HepG2 (cell line): ENCODE results near the gene LRRC45. TPM values are rescaled to one million over a fixed set of nuclear protein-coding genes. Genes with fewer than 3 reads are reported as not detected.

Experiments used
- ARNT ChIP-seq: fragments of 450-650 bp; IDR thresholded peaks from 2 replicates; pipeline ENCODE4 v1.6.1; 2017
- CAMTA2 ChIP-seq: sonication (generic); formaldehyde crosslinking; IDR thresholded peaks from 2 replicates; pipeline ENCODE4 v1.4.0; 2020; ENCODE audit warnings: mild to moderate bottlenecking, missing genetic modification reagents, borderline replicate concordance
- DNMT1 ChIP-seq: sonication (generic); formaldehyde crosslinking; IDR thresholded peaks from 2 replicates; pipeline ENCODE4 v1.5.1; 2020; ENCODE audit warnings: mild to moderate bottlenecking, missing genetic modification reagents
- ETV6 ChIP-seq: sonication (generic); formaldehyde crosslinking; conservative IDR thresholded peaks from 2 replicates; pipeline ENCODE4 v1.4.0; 2020; ENCODE audit warnings: missing genetic modification reagents
- HMG20B ChIP-seq: conservative IDR thresholded peaks from 2 replicates; pipeline ENCODE4 v1.6.1; 2016; ENCODE audit warnings: missing genetic modification reagents, missing compliant biosample characterization
- KMT2A ChIP-seq: sonication (generic); formaldehyde crosslinking; IDR thresholded peaks from 2 replicates; pipeline ENCODE4 v1.4.0; 2020; ENCODE audit warnings: missing genetic modification reagents
- MLX ChIP-seq: IDR thresholded peaks from 2 replicates; pipeline ENCODE4 v1.6.1; 2016
- MTERF4 ChIP-seq: sonication (generic); formaldehyde crosslinking; IDR thresholded peaks from 2 replicates; pipeline ENCODE4 v1.8.0; 2023; ENCODE audit warnings: mild to moderate bottlenecking, missing genetic modification reagents
- MYPOP ChIP-seq: sonication (generic); formaldehyde crosslinking; IDR thresholded peaks from 2 replicates; pipeline ENCODE4 v1.8.1; 2023; ENCODE audit warnings: mild to moderate bottlenecking, moderate library complexity, missing genetic modification reagents
- NCOR1 ChIP-seq: fragments of 200-600 bp; sonication (generic); IDR thresholded peaks from 2 replicates; pipeline ENCODE4 v1.7.0; 2017; ENCODE audit warnings: antibody characterized with exemption, low read length, borderline replicate concordance
- NFE2L1 ChIP-seq: sonication (generic); formaldehyde crosslinking; IDR thresholded peaks from 2 replicates; pipeline ENCODE4 v1.4.0; 2020; ENCODE audit warnings: missing genetic modification reagents, mild to moderate bottlenecking, borderline replicate concordance
- PITX1 ChIP-seq: sonication (generic); formaldehyde crosslinking; IDR thresholded peaks from 2 replicates; pipeline ENCODE4 v1.5.1; 2020; ENCODE audit warnings: mild to moderate bottlenecking, missing genetic modification reagents
- SMC3 ChIP-seq: IDR thresholded peaks from 2 replicates; pipeline ENCODE4 v1.6.1; 2011; ENCODE audit warnings: low read length, improper control_type of control experiment
- TBX2 ChIP-seq: sonication (generic); formaldehyde crosslinking; IDR thresholded peaks from 2 replicates; pipeline ENCODE4 v1.5.0; 2020; ENCODE audit warnings: missing genetic modification reagents, mild to moderate bottlenecking, borderline replicate concordance
- TOE1 ChIP-seq: sonication (generic); formaldehyde crosslinking; IDR thresholded peaks from 2 replicates; pipeline ENCODE4 v1.4.0; 2020; ENCODE audit warnings: mild to moderate bottlenecking, missing genetic modification reagents
- U2AF2 ChIP-seq: fragments of 200-400 bp; formaldehyde crosslinking; IDR thresholded peaks from 2 replicates; pipeline ENCODE4 v1.6.1; 2017; ENCODE audit warnings: low read depth, mild to moderate bottlenecking, low read length
- ZBTB49 ChIP-seq: sonication (generic); formaldehyde crosslinking; IDR thresholded peaks from 2 replicates; pipeline ENCODE4 v1.4.0; 2020; ENCODE audit warnings: missing genetic modification reagents, borderline replicate concordance
- ZFP41 ChIP-seq: sonication (generic); formaldehyde crosslinking; IDR thresholded peaks from 2 replicates; pipeline ENCODE4 v1.4.0; 2020; ENCODE audit warnings: mild to moderate bottlenecking, missing genetic modification reagents, borderline replicate concordance
- ZNF160 ChIP-seq: sonication (generic); formaldehyde crosslinking; IDR thresholded peaks from 2 replicates; pipeline ENCODE4 v1.8.0; 2022; ENCODE audit warnings: mild to moderate bottlenecking, inconsistent platforms, missing genetic modification reagents
- ZNF230 ChIP-seq: sonication (generic); formaldehyde crosslinking; IDR thresholded peaks from 2 replicates; pipeline ENCODE4 v1.4.0; 2020; ENCODE audit warnings: mild to moderate bottlenecking, missing genetic modification reagents
- ZNF3 ChIP-seq: IDR thresholded peaks from 2 replicates; pipeline ENCODE4 v1.7.0; 2017; ENCODE audit warnings: inconsistent platforms
- ZNF331 ChIP-seq: sonication (generic); formaldehyde crosslinking; IDR thresholded peaks from 2 replicates; pipeline ENCODE4 v1.4.0; 2020; ENCODE audit warnings: missing genetic modification reagents
- ZNF775 ChIP-seq: sonication (generic); formaldehyde crosslinking; IDR thresholded peaks from 2 replicates; pipeline ENCODE4 v1.4.0; 2020; ENCODE audit warnings: missing genetic modification reagents, mild to moderate bottlenecking, moderate library complexity, borderline replicate concordance
- ZNF816 ChIP-seq: sonication (generic); formaldehyde crosslinking; IDR thresholded peaks from 2 replicates; pipeline ENCODE4 v1.8.0; 2022; ENCODE audit warnings: missing genetic modification reagents, mild to moderate bottlenecking, borderline replicate concordance
- ZNF839 ChIP-seq: sonication (generic); formaldehyde crosslinking; IDR thresholded peaks from 2 replicates; pipeline ENCODE4 v1.4.0; 2020; ENCODE audit warnings: missing genetic modification reagents, mild to moderate bottlenecking, borderline replicate concordance
- ZSCAN22 ChIP-seq: sonication (generic); formaldehyde crosslinking; IDR thresholded peaks from 2 replicates; pipeline ENCODE4 v1.4.0; 2020; ENCODE audit warnings: mild to moderate bottlenecking, missing genetic modification reagents
- polyA plus RNA-seq, 8 experiments: library from polyadenylated mRNA; depleted of rRNA in 3 of 8; stranded (reverse) in 7 of 8; unstranded in 1 of 8; fragments of >200 nt; fragmentation: Illumina TruSeq in 4 of 8; extraction: Trizol in 4 of 8; gene quantifications; 2 replicates each; pipeline versions ENCODE4 v1.2.1 to v1.2.3, GENCODE V29; 2011 to 2016; ENCODE audit warnings: low read depth in 4 of 8, missing spikeins in 1 of 8, mixed read lengths in 1 of 8; ENCODE audit not compliant: insufficient read depth in 1 of 8
- total RNA-seq, 5 experiments: library from RNA; depleted of rRNA; stranded (reverse); fragments of >200 nt; fragmentation: Illumina TruSeq; extraction: Trizol; gene quantifications; 2 replicates each; pipeline ENCODE4 v1.2.3, GENCODE V29; 2016; ENCODE audit warnings: low read depth in 1 of 5

The LRRC45 gene
- total and polyA plus RNA-seq, 2 of the 13 experiments (the other 11 are each of a cell fraction or from before 2014, with no cell fraction given) = 11.6 to 48.1 TPM

- TF ChIP-seq ZNF160 (CRISPR knock-in tag) (peak; percentile 52; the same call in 1 of the 2 replicates), TOE1 (CRISPR knock-in tag) (no peak), CAMTA2 (CRISPR knock-in tag) (no peak), ZNF775 (CRISPR knock-in tag) (no peak), DNMT1 (no peak), SMC3 (no peak; the same call in 1 of the 2 replicates), MYPOP (CRISPR knock-in tag) (peak; percentile 88), PITX1 (0 out of 2 replicates have a peak, but pooled peaks have one; percentile 38), NFE2L1 (CRISPR knock-in tag) (peak; percentile 67; the same call in 1 of the 2 replicates), MLX (CRISPR knock-in tag) (peak; percentile 96), ARNT (no peak), KMT2A (CRISPR knock-in tag) (no peak; the same call in 1 of the 2 replicates), ZNF816 (CRISPR knock-in tag) (no peak), ETV6 (CRISPR knock-in tag) (no peak), TBX2 (CRISPR knock-in tag) (peak; percentile 89), ZSCAN22 (CRISPR knock-in tag) (no peak), ZNF3 (CRISPR knock-in tag) (no peak), ZBTB49 (CRISPR knock-in tag) (no peak; the same call in 1 of the 2 replicates), ZNF839 (CRISPR knock-in tag) (peak; percentile 63; the same call in 1 of the 2 replicates), MTERF4 (peak; percentile 31; the same call in 1 of the 2 replicates), NCOR1 (no peak), ZNF331 (peak; percentile 65), ZFP41 (CRISPR knock-in tag) (peak; percentile 96), U2AF2 (no peak), HMG20B (peak; percentile 64; the same call in 1 of the 2 replicates), ZNF230 (no peak)
These were observed 19.4 kb upstream of the LRRC45 start (continued) for GRCh38 chr17:82003411-82004381.
